T follicular helper cell (primary cell): ENCODE measurements around the gene STAB1.

Experiments used
- DNase-seq: peaks from one replicate; pipeline ENCODE4 v3.0.0-alpha.2; 2020; ENCODE audit warnings: low read depth

STAB1 gene

GRCh38 chr3:52458031-52458760 lies 36.9 kb upstream of the STAB1 start:
- no peak for DNase-seq

- no peak for DNase-seq
Measured at GRCh38 chr3:52458770-52459545, 36.2 kb upstream of the STAB1 start.

- no peak for DNase-seq
Measured at GRCh38 chr3:52461874-52462273, 33.3 kb upstream of the STAB1 start.

- DNase-seq, result no peak
Measured at GRCh38 chr3:52463416-52463815, 31.7 kb upstream of the STAB1 start.

GRCh38 chr3:52468336-52468735 lies 26.8 kb upstream of the STAB1 start:
- DNase-seq, result no peak

GRCh38 chr3:52469001-52469400 lies 26.1 kb upstream of the STAB1 start:
- DNase-seq, result no peak

GRCh38 chr3:52470920-52471319 lies 24.2 kb upstream of the STAB1 start:
- no peak for DNase-seq

GRCh38 chr3:52471371-52472238 lies 23.5 kb upstream of the STAB1 start:
- no peak for DNase-seq

- no peak for DNase-seq
Measured at GRCh38 chr3:52472239-52473000, 22.7 kb upstream of the STAB1 start.

- DNase-seq, result no peak
Measured at GRCh38 chr3:52473026-52473425, 22.1 kb upstream of the STAB1 start.

- DNase-seq, result no peak
Measured at GRCh38 chr3:52477076-52477795, 17.9 kb upstream of the STAB1 start.

GRCh38 chr3:52477796-52478095 lies 17.4 kb upstream of the STAB1 start:
- DNase-seq, result no peak

GRCh38 chr3:52479037-52479876 lies 15.9 kb upstream of the STAB1 start:
- DNase-seq, result no peak

- DNase-seq, result no peak
Measured at GRCh38 chr3:52479877-52480575, 15.1 kb upstream of the STAB1 start.

GRCh38 chr3:52480768-52481715 lies 14.1 kb upstream of the STAB1 start:
- no peak for DNase-seq

- DNase-seq, result no peak
Measured at GRCh38 chr3:52481819-52482521, 13.2 kb upstream of the STAB1 start.

GRCh38 chr3:52483081-52483480 lies 12.1 kb upstream of the STAB1 start:
- no peak for DNase-seq
